ENCODE measurements around the gene SDC3.

GRCh38 chr1:30934613-30935012 is 26.1 kb upstream of the SDC3 start:
- TF ChIP-seq EZH2phosphoT487 (IDR thresholded peaks at IDR 0.05) (no peak), CTCF (IDR thresholded peaks at IDR 0.05) (no peak)

Measured in neural progenitor cell (in vitro differentiated cells).